Loucy (cell line): Measurements from ENCODE around the gene MGMT.

Experiments used
- H2AFZ ChIP-seq: fragments of 200-600 bp; sonication (generic); 2 replicates; pipeline ENCODE4 v1.6.0; 2016; ENCODE audit warnings: antibody characterized with exemption, mild to moderate bottlenecking, low read length, moderate library complexity
- H3F3A ChIP-seq: fragments of 200-600 bp; 2 replicates; pipeline ENCODE4 v1.6.0; 2016; ENCODE audit warnings: antibody characterized with exemption, low read depth, mild to moderate bottlenecking
- H3K27me3 ChIP-seq: fragments of 200-600 bp; sonication (generic); 2 replicates; pipeline ENCODE4 v1.6.1; 2014; ENCODE audit warnings: low read length, mild to moderate bottlenecking; ENCODE audit not compliant: insufficient read depth, poor library complexity, severe bottlenecking
- H3K36me3 ChIP-seq: fragments of 200-600 bp; sonication (generic); 2 replicates; pipeline ENCODE4 v1.6.1; 2016; ENCODE audit warnings: low read length; ENCODE audit not compliant: insufficient read depth
- H3K4me1 ChIP-seq: fragments of 200-600 bp; sonication (generic); 2 replicates; pipeline ENCODE4 v1.5.1; 2014; ENCODE audit warnings: low read length, mild to moderate bottlenecking; ENCODE audit not compliant: insufficient read depth, poor library complexity, severe bottlenecking
- H3K4me2 ChIP-seq: fragments of 200-600 bp; sonication (generic); 2 replicates; pipeline ENCODE4 v1.6.0; 2014; ENCODE audit warnings: antibody characterized with exemption, low read length, low read depth, mild to moderate bottlenecking; ENCODE audit not compliant: poor library complexity, severe bottlenecking
- H3K4me3 ChIP-seq: fragments of 200-600 bp; sonication (generic); 2 replicates; pipeline ENCODE4 v1.5.1; 2014; ENCODE audit warnings: low read length, mild to moderate bottlenecking, mixed read lengths; ENCODE audit not compliant: poor library complexity, severe bottlenecking
- H3K79me2 ChIP-seq: fragments of 200-600 bp; sonication (generic); 2 replicates; pipeline ENCODE4 v1.6.1; 2014; ENCODE audit warnings: low read length; ENCODE audit not compliant: insufficient read depth
- H3K9ac ChIP-seq: fragments of 200-600 bp; sonication (generic); 2 replicates; pipeline ENCODE4 v1.6.0; 2014; ENCODE audit warnings: mild to moderate bottlenecking, low read depth, low read length, moderate library complexity; ENCODE audit not compliant: poor library complexity, severe bottlenecking
- H3K9me2 ChIP-seq: fragments of 200-600 bp; sonication (generic); replicated peaks from 2 replicates; pipeline ENCODE4 v1.6.1; 2016; ENCODE audit warnings: low read depth, low read length, mixed read lengths
- H3K9me3 ChIP-seq: fragments of 200-600 bp; sonication (generic); 2 replicates; pipeline ENCODE4 v1.6.1; 2014; ENCODE audit warnings: mild to moderate bottlenecking, antibody characterized with exemption, low read length, low read depth; ENCODE audit not compliant: insufficient read depth
- H4K20me1 ChIP-seq: fragments of 200-600 bp; sonication (generic); 2 replicates; pipeline ENCODE4 v1.6.0; 2014; ENCODE audit warnings: antibody characterized with exemption, low read length, mild to moderate bottlenecking; ENCODE audit not compliant: insufficient read depth, poor library complexity, severe bottlenecking
- CTCF ChIP-seq: fragments of 200-600 bp; sonication (generic); conservative IDR thresholded peaks from 2 replicates; pipeline ENCODE4 v1.5.1; 2014; ENCODE audit warnings: mild to moderate bottlenecking, antibody characterized with exemption, low read length
- EZH2phosphoT487 ChIP-seq: fragments of 200-600 bp; IDR thresholded peaks from 2 replicates; pipeline ENCODE4 v1.6.1; 2018; ENCODE audit warnings: antibody characterized with exemption, mild to moderate bottlenecking, moderate library complexity, borderline replicate concordance

The MGMT gene

DNA sequence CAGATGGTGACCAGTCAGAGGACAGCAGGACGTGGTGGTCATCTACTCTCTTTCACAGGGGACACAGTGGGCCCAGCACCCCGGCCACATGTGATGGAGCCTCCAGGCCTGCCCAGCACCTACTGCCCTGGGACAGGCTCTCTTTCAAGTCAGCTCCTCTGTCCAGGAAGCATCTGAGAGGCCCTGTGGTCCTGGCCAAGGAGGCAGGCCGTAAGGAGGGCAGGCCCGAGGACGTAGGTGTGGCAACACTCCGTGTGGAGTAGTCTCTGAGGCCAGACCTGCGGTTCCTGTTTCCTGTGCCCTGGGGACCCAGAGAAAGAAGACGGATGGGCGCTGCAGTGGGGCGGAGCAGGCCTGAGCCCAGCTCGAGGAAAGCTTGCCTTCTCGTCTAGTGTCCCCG, 317.9 kb downstream of the MGMT start:
- Histone ChIP-seq H4K20me1 (no peaks in the 10 kb centered on the region), H3K27me3 (no peaks in the 10 kb centered on the region), H3K4me3 (no peak overlapping the region), H3F3A (no peaks in the 10 kb centered on the region), H3K4me1 (no peaks in the 10 kb centered on the region), H3K4me2 (no peak overlapping the region), H3K9ac (no peak overlapping the region), H3K9me3 (no peaks in the 10 kb centered on the region), H3K9me2 (no peaks in the 10 kb centered on the region), H3K79me2 (no peaks in the 10 kb centered on the region), H3K36me3 (no peaks in the 10 kb centered on the region), H2AFZ (no peak overlapping the region)
- TF ChIP-seq CTCF (no peak), EZH2phosphoT487 (no peak)

DNA sequence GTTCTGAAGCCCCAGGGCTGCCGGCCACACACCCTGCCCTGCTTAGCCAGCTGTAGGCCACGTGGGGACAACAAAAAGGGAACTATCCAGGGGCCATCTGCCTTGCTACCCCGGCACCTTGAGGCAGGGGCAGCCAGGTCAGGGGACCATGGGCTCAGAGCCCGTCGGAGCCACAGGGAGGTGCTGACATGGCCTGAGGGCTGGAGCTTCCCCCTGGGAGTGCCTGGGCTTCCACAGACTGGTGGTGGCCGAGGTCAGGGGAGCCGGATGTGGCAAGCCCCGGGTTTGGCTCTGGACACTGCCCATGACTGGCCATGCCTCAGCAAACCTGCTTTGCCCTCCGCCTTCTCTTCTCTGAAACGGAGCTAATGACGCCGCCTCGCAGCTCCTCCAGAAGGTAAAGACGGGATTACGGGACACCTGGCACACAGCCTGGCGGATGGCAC, 318.5 kb downstream of the MGMT start:
- Histone ChIP-seq H3K4me2 (no peak overlapping the region), H3K9ac (no peak overlapping the region), H2AFZ (no peak overlapping the region), H3K9me3 (no peaks in the 10 kb centered on the region), H3K27me3 (no peaks in the 10 kb centered on the region), H4K20me1 (no peaks in the 10 kb centered on the region), H3K4me1 (no peaks in the 10 kb centered on the region), H3K79me2 (no peaks in the 10 kb centered on the region), H3K36me3 (no peaks in the 10 kb centered on the region), H3K4me3 (no peak overlapping the region), H3K9me2 (no peaks in the 10 kb centered on the region), H3F3A (no peaks in the 10 kb centered on the region)
- TF ChIP-seq CTCF: no peak
- no peak for TF ChIP-seq EZH2phosphoT487

DNA sequence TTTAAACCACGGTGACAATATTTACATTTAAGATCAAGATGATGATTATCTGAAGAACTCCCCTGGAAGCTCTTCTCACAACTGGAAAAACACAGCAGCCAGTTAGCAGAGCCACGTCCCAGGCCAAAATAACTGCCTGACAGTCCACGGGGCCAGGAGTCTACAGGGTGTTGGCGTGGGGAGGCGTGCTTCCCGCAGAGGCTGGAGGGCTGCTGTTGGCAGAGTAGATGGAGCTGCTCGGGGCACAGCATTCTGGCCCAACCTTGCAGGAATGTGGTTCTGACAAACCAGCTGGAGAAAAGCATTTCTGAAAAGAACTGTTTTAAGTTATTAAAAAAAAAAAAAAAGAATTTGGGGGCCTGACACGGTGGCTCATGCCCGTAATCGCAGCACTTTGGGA, 319.2 kb downstream of the MGMT start:
- no peak overlapping the region for H2AFZ ChIP-seq
- no peaks in the 10 kb centered on the region for H3K27me3 ChIP-seq
- H3F3A ChIP-seq: no peaks in the 10 kb centered on the region
- no peaks in the 10 kb centered on the region for H3K79me2 ChIP-seq
- no peak overlapping the region for H3K4me2 ChIP-seq
- no peak overlapping the region for H3K4me3 ChIP-seq
- no peaks in the 10 kb centered on the region for H3K4me1 ChIP-seq
- H3K9me2 ChIP-seq: no peaks in the 10 kb centered on the region
- H3K36me3 ChIP-seq: no peaks in the 10 kb centered on the region
- TF ChIP-seq EZH2phosphoT487: no peak
- TF ChIP-seq CTCF: no peak
- H4K20me1 ChIP-seq: no peaks in the 10 kb centered on the region
- H3K9me3 ChIP-seq: no peaks in the 10 kb centered on the region
- H3K9ac ChIP-seq: no peak overlapping the region
